GM19351 (cell line): ENCODE data around the gene SMC5.
"Not testable (repeated sequence)": the region's sequence is repeated elsewhere in the genome, so short reads cannot be mapped to it uniquely, and the experiment has no call there.

ENCODE experiments used
- ATAC-seq: cut with Tn5 transposase; IDR thresholded peaks from one replicate; pipeline ENCODE4 v1.9.1; 2021; ENCODE audit warnings: mild to moderate bottlenecking, moderate library complexity; ENCODE audit not compliant: unreplicated experiment

SMC5 gene

DNA sequence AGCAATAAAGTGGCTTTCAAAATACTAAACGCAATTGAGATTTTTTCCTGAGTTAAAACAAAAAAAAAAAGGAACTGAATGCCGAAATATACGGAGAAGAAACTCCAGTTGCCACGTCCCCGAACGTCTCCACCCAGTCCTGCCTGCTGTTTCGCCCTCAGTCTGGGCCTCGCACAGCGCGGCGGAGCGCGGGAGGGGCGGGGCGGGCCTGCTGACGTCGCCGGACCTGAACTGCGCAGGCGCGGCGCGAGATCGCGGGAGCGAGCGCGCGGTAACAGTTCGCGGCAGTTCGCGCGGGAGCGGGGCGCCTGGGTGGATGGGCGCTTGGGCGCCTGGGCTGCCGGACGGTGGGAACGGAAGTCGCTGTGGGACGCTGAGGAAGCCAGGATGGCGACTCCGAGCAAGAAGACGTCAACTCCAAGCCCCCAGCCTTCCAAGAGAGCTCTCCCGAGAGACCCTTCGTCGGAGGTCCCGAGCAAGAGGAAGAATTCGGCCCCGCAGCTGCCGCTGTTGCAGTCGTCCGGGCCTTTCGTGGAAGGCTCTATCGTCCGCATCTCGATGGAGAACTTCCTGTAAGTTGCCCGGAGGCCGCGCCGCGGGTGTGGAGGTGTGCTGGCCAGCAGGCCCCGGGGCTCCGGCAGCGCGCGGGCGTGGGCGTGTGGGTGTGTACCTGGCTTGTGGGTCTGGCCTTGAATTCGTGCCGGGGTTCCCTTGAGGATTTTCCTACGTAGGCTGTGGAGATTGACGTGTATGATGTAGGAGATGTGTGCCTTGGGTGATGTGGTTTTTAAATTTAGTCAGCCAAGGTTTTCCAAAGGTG, at the start of gene SMC5:
TSS of gene SMC5 (plus strand) at position 287 of the 820 bp plus-strand sequence. CDS start at position 388, 101 bp downstream.
- peak; percentile 71 for ATAC-seq

GRCh38 chr9:70217029-70217428, 41.7 kb upstream of the SMC5 start:
- ATAC-seq = no peak

DNA sequence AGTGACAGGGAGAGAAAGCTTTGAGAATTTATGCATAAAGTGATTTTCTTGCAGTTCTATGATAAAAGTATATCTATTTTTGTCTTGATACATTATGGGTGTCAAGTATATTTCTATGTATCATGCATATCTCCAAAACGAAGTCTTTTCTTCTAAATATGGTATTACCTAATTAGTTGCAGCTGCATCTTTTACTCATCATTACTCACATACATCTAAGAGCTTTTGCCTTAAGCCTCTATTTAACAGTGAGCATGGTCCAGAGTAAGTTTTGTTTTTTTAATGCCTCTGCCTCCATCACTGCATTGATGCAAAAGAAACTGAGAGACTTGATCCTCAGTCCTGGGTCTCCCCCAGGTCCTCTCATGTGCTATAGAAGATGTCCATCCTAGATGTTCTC, 40.0 kb upstream of the SMC5 start:
- no peak for ATAC-seq

GRCh38 chr9:70220216-70220615, 38.6 kb upstream of the SMC5 start:
- ATAC-seq = no peak

- ATAC-seq = no peak
These were observed 36.4 kb upstream of the SMC5 start for GRCh38 chr9:70222354-70222753.

- ATAC-seq = no peak
These were observed 30.7 kb upstream of the SMC5 start for GRCh38 chr9:70228118-70228517.

DNA sequence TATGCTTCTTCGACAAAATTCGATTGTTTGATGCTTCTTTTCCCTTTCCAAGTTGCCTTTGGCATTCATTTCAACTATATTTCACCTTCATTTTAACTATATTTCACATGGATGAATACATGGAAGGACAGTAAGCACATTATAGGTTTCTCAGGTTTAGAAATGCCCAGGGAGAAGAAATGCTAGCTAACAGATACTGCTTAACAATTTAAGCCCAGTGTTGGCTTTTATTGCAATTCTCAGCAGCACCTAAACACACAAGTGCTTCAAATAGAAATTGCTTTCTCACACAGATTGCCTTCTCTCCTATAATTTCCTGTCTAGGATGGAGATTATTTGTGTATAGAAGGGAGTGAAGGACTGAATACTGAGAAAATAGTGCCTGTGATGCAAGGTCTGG, 30.2 kb upstream of the SMC5 start:
- no peak for ATAC-seq

DNA sequence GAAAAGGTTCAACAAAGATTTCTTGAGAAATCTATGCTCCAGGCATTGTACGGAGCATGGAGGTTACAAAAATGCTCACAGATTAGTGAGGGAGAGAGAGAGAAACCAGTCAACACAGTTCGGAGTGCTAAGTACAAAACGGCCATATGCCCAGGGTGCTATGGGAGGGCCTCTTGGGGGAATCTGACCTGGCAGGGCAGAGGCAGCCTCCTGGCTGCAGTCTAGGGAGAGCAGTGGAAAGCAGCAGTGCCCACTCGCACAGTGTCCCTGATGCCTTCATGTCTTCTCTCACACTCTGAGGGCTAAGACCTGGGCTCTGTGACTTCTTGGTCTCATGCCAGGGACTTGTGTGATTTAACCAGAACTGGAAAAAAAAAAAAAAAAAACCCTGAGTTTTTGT, 29.8 kb upstream of the SMC5 start:
- no peak for ATAC-seq

DNA sequence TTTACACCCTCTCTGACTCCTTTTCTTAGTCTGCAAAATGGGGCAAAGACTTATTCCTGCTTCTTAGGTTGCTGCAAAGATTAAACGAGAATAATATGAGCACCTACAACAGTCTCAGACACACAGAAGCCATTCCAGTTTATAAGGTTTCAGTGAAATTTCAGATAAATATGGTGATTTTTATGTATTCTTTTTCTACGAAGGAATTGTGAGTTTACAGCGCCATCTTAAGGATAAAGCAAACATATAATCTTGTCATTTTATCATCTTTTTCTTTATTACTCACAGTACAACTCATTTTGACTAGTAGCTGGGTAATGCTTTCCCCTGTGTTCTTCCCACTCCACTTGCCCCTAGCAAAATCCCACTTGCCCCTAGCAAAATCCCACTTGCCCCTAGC, 29.2 kb upstream of the SMC5 start:
- no peak for ATAC-seq

GRCh38 chr9:70232476-70232875, 26.3 kb upstream of the SMC5 start:
- ATAC-seq = no peak

GRCh38 chr9:70234208-70234607, 24.6 kb upstream of the SMC5 start:
- not testable (repeated sequence) for ATAC-seq

GRCh38 chr9:70245952-70246351, 12.8 kb upstream of the SMC5 start:
- ATAC-seq = not testable (repeated sequence)

GRCh38 chr9:70250221-70250620, 8.6 kb upstream of the SMC5 start:
- no peak for ATAC-seq

DNA sequence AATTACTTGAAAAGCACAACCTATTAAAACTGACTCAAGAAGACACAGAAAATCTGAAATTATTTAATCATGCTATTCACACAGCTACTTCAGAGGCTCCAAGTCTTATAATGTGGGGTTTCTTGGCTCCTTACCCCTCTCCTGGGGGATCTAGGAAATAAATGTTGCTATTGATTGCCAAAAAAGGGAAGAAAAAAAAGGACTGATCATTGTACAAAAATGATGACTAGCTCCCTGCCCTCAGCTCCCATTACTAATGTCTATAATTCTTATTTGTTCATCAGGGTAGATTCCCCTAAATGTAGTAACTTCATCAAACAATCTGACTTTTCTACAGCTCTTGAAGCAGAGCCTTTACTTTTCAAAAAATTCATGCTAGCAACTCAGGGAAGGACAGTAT, 3.3 kb upstream of the SMC5 start:
- ATAC-seq = no peak

DNA sequence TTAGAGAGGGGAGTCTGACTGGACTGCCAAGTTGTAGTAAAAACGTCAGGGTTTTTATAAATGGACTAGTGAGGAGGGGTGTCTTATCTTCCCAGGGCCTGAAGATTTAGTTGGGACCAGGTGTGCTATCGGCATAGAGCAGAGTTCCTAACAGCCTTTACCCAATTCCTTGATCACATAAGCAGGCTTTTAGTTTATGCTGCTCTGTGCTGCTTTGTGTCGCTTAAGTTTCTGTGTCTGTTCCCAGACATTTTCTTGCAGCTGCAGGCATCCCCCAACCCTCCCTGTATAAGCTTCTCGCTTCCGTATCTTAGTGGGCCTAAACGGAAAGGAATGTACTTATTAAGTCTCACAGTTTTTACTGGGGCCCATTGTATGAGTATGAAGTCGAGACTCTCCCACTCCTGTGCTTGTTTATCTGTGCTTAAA, 2.6 kb upstream of the SMC5 start:
- ATAC-seq = no peak

GRCh38 chr9:70257502-70257901, 1.3 kb upstream of the SMC5 start:
- ATAC-seq = no peak

DNA sequence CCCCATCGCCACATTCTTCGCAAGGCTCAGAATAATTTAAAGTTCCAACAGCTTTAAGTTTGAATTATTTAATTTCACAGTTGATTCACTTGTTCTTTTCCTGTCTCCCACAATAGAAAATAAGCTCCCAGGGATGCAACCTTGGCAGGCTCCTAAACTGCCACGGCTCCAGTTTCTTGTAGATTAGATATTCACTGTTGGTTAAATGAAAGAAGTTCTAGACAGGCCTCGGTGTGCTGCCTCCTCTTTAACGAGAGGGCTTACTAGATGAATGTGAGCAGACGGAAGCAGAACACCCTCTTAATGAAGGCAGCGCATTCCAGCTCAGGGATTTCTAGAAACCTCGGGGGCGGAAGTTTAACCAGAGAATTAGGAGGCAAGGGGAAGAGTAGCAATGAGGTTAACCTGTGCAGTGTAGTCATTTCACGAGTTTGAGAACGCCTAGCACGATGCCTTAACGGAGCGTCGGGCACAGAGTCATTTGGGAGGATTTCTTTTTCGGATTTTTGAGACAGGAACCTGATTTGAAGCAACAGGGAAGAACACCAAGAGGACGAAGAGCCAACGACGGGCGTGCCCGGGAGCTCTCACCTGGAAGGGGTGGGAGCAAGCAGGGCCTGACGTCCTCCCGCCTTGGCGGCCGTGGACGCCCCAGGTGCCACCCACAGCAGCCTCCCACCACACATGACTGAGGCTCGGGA, 637 bp upstream of the SMC5 start:
- ATAC-seq = peak; percentile 36

- no peak for ATAC-seq
These were observed 679 bp downstream of the SMC5 start for GRCh38 chr9:70259512-70259802.

- no peak for ATAC-seq
These were observed 1.2 kb downstream of the SMC5 start for GRCh38 chr9:70260007-70260443.

GRCh38 chr9:70260606-70261005, 1.8 kb downstream of the SMC5 start:
- peak; percentile 29 for ATAC-seq

GRCh38 chr9:70261131-70261870, 2.5 kb downstream of the SMC5 start:
- ATAC-seq = no peak

DNA sequence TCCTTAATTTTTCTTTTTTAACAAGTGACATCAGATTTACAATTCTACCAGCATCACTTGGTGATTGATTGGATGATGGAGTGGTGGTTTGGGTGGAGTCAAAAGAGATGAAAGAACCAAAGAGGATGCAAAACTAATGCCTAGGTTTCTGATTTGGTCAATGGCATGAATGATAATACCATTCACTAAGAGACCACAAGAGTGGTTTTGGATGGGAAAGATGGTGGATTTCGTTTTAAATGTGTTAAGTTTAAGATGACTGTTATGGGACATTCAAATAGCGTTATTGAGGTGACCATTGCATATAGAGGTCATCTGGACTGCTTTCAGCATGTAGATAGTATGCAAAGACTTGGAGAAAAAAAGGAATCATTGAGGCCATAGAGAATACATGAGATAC, 3.6 kb downstream of the SMC5 start:
- no peak for ATAC-seq
